SIG-M5 treated with dmso at 0.1 percent for 504 hours (cell line): Measurements from ENCODE around the gene ABCB8.

ENCODE experiments used
- DNase-seq: peaks from one replicate; lab custom pipeline; 2025; ENCODE audit not compliant: unreplicated experiment; lab: John Stamatoyannopoulos, UW

ABCB8 gene

GRCh38 chr7:151056666-151057505 is 28.6 kb downstream of the ABCB8 start:
- peak; percentile 25 for DNase-seq

DNA sequence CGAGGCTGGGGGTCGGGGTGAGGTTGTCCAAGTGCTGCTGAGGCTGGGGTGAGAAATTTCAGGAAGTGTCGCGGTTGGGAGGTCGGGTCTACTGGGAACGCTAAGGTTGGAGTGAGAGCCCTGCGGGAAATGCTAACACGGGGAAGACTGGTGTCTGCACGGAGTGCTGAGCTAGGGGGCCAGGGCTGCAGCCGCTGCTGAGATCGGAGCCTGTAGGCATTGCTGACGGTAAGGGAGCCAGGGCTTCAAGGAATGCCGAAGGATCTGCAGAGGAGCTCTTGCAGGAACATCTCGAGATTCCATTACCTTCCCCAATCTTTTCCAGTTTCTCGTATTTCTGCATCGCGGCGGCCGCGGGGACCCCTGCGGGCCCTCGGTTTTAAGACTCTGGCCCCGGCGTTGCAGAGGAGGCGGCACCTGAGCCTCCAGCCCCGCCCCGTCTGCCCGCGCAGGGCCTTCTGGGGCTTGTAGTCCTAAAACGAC is 29.3 kb downstream of the ABCB8 start, which contains the start of gene CDK5:
CDK5 (minus strand) TSS at position 392 of the 483 bp plus-strand sequence; CDS start at position 343, 49 bp downstream.
- DNase-seq: no peak

DNA sequence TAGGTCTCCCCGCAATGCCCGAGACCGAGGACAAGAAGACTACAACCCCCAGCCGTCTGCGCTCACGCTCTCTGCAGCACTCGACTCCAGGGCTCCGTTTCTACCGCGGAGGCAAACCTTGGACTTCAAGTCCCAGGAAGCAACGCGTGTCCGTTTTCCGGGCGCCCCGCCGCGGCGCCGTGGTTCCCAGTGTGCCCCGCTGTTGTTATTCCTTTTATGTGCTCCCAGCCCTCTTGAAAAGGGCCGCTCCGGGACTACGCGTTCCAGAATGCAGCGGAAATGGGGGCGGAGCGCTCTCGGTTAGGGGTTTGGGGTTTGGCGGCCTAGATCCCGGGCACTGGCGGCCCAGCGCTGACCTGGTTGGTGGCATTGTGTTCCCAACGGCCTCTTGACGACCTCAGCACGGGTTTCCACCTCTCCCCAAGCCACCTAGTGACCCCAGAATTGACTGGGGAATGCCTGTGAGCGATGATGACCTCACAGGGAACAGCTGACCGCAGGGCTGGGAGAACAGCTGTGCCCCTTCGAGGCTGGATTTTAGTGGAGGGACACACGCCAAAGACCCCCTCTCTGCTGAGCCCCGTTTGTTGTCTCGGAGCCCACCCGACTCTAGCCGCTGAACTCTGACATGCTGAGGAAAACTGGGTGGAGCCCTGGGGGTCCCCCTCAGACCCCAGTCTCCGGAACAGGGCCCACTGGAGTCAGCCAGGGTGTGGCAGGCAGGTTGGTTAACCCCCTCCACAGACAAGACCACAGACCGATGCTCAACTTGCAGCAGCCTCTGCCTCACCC is 29.9 kb downstream of the ABCB8 start:
- DNase-seq: peak; percentile 99

DNA sequence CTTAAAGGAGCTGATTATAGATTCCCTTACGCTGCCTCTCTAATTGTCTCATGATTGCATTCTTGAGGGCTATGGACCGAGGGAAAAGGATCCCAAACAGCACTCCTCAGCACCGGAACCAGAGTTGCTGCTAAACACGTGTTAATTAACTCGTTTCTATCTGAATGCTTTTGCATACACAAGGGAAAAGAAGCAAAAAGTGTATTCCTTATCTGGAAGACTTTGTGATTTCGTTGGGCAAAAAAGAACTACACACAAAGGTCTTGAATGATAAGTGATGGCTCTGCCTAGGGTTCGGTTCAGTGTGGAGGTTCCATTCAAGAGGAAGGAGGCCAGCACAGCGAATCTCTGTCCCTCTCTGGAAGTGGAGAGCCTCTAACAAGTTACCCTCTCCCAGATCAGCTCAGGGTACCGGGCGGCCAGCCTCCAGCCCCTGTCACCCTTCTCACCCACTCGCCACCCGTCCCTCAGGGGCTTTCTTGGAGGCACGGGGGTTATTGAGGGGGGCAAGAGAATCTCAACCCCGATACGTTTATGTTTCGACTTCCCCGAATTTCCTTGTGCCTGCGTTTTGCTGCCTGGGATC is 30.6 kb downstream of the ABCB8 start:
- DNase-seq: peak; percentile 37

DNA sequence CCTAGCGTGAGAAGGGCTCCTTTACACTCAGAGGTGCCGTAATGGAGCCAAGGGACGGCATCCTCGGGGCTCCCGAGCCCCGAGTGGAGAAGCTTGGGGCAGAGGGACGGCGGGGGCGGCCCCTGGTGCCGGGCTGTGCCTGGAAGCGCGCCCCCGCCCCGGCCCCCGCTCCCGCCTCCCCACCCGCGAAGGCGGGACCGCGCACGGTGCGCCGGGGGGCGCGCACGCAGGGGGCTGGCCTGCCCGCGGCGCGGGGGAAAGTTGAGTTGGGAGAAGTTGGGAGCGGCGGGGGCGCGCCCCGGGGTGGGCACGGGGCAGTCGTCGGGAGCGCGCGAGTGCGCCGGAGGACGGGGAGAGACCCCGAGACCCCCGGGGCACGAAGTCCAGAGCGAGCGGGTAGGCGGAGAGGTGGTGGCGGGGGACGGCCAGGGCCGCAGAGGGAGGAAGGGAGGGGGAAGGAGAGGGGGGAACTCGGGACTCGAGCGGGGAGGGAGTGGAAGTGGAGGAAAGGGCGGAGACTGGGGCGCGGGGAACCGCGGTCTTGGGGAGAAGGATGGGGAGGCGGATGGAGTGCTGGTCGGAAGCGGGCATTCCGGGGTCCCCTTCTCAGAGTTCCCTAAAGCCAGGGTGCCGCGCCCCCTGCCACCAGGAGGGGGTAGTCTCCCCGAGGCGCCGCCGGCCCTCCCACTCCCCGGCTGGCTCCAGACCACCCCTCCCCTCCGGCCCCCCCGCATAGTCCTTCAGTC is 31.3 kb downstream of the ABCB8 start, which contains the start of gene SLC4A2:
SLC4A2 (plus strand) TSS at position 223 of the 746 bp plus-strand sequence. CDS start 2,399 bp downstream, outside the sequence.
- DNase-seq: peak; percentile 62

DNA sequence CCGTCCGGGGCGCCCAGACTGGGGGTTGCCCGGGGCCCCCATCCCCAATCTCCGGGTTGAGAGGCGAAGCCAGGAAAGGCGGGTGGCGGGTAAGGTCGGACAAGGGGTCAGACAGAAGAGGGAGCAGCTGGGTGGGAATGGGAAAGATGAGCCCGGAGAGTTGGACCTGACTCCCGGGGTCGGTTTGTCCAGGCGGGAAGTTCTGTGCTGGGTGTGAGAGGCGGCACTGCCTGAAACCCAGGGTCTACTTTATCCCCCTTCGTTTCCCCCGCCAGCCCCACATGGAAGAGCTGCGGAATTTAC is 31.8 kb downstream of the ABCB8 start:
- no peak for DNase-seq

- DNase-seq: peak; percentile 21
Measured at GRCh38 chr7:151060416-151061212, 32.4 kb downstream of the ABCB8 start.

DNA sequence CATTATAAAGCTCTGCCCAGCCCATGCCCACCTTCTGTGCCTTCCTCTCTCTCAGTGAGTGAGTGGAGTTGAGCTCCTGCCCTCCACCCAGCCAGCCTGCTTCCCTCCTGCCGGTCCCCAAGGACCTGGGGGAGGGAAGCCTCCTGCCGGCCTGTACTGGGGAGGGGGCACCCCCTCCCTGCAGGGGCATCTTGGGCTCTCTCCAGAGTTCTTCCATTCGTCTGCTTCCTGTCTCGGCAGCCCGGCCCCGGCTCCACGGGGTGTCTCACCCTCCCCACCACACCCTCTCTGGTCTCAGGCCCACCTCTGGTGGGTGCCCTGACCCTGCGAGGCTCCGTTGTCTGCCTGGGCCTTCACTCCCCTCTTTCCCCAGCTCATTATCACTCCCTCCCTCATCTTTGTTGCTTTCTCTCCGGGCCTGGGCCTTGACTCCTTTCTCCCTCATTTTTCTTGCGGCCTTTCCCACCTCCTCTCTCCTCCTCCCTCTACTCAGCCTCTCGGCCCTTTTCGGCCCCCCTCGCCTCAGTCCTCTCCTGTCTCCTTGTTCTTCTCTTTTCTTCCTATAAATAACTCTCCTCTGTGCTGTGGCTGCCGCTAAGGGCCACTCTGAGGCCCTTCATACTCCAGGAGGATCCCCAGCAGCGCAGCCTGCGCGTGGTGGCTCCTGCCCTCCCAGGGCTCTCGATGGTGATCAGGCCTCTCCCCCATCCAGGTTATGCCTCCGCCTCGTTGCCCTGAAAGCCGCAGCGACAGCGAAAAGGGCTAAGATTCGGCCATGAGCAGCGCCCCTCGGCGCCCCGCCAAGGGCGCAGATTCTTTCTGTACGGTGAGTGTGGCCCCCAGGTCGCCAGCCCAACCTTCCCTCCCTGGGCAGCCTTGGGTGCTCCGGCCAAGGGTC is 33.2 kb downstream of the ABCB8 start:
- DNase-seq: no peak

DNA sequence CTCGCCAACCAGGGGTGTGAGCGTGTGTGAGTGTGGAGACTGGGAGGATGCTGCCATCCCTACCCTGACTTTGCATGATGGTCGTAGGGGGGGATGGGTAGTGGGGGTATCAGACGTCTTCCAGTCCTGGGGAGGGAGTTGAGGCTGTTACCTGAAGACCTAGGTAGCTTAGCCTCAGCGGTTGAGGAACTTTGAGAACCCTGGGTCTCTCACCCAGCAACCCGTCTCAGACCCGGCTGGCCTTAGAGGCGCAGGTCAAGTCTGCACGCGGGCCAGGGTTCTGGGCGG is 33.8 kb downstream of the ABCB8 start:
- no peak for DNase-seq

GRCh38 chr7:151062399-151063211 is 34.4 kb downstream of the ABCB8 start:
- DNase-seq: no peak

- no peak for DNase-seq
Measured at GRCh38 chr7:151063212-151063561, 34.9 kb downstream of the ABCB8 start.

DNA sequence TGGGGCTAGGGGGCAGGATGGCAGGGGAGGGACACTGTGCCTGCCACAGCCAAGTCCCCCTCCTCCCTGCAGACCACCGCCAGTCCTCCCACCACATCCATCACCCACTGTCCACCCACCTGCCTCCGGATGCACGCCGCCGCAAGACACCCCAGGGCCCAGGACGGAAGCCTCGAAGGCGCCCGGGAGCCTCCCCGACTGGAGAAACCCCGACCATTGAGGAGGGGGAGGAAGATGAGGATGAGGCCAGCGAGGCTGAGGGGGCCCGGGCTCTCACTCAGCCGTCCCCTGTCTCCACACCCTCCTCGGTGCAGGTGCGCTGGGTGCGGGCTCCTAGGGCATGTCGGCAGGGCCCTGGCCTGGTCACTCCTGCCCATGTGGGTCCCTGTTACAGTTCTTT is 36.2 kb downstream of the ABCB8 start:
- DNase-seq: no peak

DNA sequence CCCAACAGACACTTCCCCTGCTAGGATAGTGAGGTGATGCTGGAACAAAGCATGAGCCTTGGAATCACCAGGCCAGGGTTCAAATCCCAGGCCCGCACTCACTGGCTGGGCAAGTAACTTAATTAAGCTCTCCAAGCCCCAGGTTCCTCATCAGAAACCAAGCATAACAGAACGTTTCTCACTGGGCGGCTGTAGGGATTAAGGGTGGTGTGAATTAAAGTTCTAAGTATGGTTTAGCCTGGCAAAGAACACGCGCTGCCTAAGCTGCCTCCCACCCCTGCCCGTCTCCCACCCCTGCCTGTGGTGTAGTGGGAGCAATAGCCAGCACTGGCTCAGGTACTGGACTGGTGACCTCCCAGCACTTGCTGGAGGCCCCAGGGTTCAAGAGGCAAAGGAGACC is 36.7 kb downstream of the ABCB8 start:
- DNase-seq: no peak

DNA sequence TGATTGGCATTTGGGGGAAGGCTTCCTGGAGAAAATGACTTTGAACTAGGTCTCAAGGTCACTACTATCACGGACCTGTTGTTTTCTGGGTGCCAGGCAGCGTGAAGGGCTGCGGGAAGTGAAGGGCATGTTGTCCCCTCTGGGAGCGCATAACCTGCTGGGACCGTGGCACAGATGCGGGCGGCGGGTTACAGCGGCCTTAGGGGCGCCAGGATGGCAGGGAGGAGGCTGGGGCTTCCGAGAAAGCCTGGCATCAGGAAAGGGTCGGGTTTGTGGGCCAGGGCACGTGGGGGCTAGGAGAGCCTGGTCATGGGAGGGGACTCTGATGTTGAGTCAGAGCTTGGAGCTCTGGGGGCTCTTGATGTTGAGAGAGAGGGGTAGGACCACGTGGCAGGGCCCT is 37.3 kb downstream of the ABCB8 start:
- DNase-seq: no peak

- DNase-seq: no peak
Measured at GRCh38 chr7:151066273-151066974, 38.2 kb downstream of the ABCB8 start.

GRCh38 chr7:151068069-151068773 is 40.0 kb downstream of the ABCB8 start:
- DNase-seq: no peak

DNA sequence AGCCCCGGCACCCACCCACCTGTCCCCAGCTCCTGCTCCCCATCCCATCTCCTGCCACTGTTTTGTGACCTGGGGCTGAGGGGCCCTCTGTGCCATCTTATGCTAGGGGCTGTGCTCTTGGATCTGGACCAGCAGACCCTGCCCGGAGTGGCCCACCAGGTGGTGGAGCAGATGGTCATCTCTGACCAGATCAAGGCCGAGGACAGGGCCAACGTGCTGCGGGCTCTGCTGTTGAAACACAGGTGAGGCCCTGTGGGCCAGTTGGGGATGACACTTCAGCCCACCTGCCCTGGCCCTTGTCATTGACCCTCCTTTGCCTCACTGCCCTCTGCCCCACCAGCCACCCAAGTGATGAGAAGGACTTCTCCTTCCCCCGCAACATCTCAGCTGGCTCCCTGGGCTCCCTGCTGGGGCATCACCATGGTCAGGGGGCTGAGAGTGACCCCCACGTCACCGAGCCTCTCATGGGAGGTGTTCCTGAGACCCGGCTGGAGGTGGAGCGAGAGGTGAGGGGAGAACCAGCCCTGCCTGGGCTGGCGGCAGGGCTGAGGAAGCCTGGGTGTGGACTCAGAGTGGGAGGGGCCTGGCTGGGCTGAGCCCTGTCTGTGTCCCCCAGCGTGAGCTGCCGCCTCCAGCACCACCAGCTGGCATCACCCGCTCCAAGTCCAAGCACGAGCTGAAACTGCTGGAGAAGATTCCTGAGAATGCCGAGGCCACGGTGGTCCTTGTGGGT is 41.8 kb downstream of the ABCB8 start:
- no peak for DNase-seq
